ENCODE results near the gene LAD1. TPM values are rescaled to one million over a fixed set of nuclear protein-coding genes. Genes with fewer than 3 reads are reported as not detected.

The LAD1 gene
- total and polyA plus RNA-seq, 8 donors = 11.5 to 37.6 (median 12.0) TPM

- TF ChIP-seq CTCF (IDR thresholded peaks at IDR 0.05) = no peak
- H3K4me1 ChIP-seq = no peaks in the 10 kb centered on the region
- H3K4me3 ChIP-seq = no peak overlapping the region
- intact Hi-C loops (cut with DNase I) = no loop called here
- no peak overlapping the region for H3K27ac ChIP-seq
- no peaks in the 10 kb centered on the region for H3K27me3 ChIP-seq
- H3K9me3 ChIP-seq = no peaks in the 10 kb centered on the region
- no peaks in the 10 kb centered on the region for H3K36me3 ChIP-seq
- no peak for ATAC-seq
- no peak for DNase-seq
Measured at GRCh38 chr1:201341377-201341776, 57.7 kb downstream of the LAD1 start.

- Histone ChIP-seq H3K4me3 (no peak overlapping the region), H3K36me3 (no peaks in the 10 kb centered on the region), H3K27me3 (no peaks in the 10 kb centered on the region), H3K4me1 (no peaks in the 10 kb centered on the region), H3K9me3 (no peaks in the 10 kb centered on the region), H3K27ac (no peak overlapping the region)
- intact Hi-C loops (cut with DNase I) = no loop called here
- no peak for ATAC-seq
- TF ChIP-seq CTCF (IDR thresholded peaks at IDR 0.05) = no peak
- no peak for DNase-seq
Measured at GRCh38 chr1:201336711-201337450, 62.2 kb downstream of the LAD1 start.

- H3K9me3 ChIP-seq = no peaks in the 10 kb centered on the region
- no peaks in the 10 kb centered on the region for H3K27me3 ChIP-seq
- TF ChIP-seq CTCF (IDR thresholded peaks at IDR 0.05) = no peak
- no peak for DNase-seq
- no peaks in the 10 kb centered on the region for H3K4me1 ChIP-seq
- H3K27ac ChIP-seq = no peak overlapping the region
- intact Hi-C loops (cut with DNase I) = no loop called here
- no peak overlapping the region for H3K4me3 ChIP-seq
- H3K36me3 ChIP-seq = no peaks in the 10 kb centered on the region
- ATAC-seq = no peak
Measured at GRCh38 chr1:201335901-201336300, 63.2 kb downstream of the LAD1 start.

GRCh38 chr1:201335174-201335870 is 63.8 kb downstream of the LAD1 start:
- no peak overlapping the region for H3K4me3 ChIP-seq
- intact Hi-C loops (cut with DNase I) = no loop called here
- ATAC-seq = no peak
- H3K9me3 ChIP-seq = no peaks in the 10 kb centered on the region
- no peaks in the 10 kb centered on the region for H3K27me3 ChIP-seq
- H3K27ac ChIP-seq = no peak overlapping the region
- no peak for TF ChIP-seq CTCF (IDR thresholded peaks at IDR 0.05)
- H3K4me1 ChIP-seq = peaks cover 0 to under 1% of the 10 kb centered on the region in 2 donors
- no peak for DNase-seq
- no peaks in the 10 kb centered on the region for H3K36me3 ChIP-seq

GRCh38 chr1:201334325-201335173 is 64.6 kb downstream of the LAD1 start:
- no peaks in the 10 kb centered on the region for H3K9me3 ChIP-seq
- no peak overlapping the region for H3K4me3 ChIP-seq
- no peak for TF ChIP-seq CTCF (IDR thresholded peaks at IDR 0.05)
- peaks cover 2 to 9% of the 10 kb centered on the region in 2 donors for H3K4me1 ChIP-seq
- DNase-seq = no peak
- H3K27ac ChIP-seq = peak overlapping the region in 1 of 2 donors; percentile 57
- no peaks in the 10 kb centered on the region for H3K36me3 ChIP-seq
- intact Hi-C loops (cut with DNase I) = no loop called here
- ATAC-seq = no peak
- no peaks in the 10 kb centered on the region for H3K27me3 ChIP-seq

All from left lung (tissue), 10 donors.